NCI-H2196 (cell line): Measurements from ENCODE around the gene EFNB1.

ENCODE experiments used
- DNase-seq: peaks from one replicate; lab custom pipeline; 2025; ENCODE audit not compliant: unreplicated experiment; lab: John Stamatoyannopoulos, UW

Gene EFNB1

GRCh38 chrX:68880846-68881552, 52.2 kb downstream of the EFNB1 start:
- no peak for DNase-seq

DNA sequence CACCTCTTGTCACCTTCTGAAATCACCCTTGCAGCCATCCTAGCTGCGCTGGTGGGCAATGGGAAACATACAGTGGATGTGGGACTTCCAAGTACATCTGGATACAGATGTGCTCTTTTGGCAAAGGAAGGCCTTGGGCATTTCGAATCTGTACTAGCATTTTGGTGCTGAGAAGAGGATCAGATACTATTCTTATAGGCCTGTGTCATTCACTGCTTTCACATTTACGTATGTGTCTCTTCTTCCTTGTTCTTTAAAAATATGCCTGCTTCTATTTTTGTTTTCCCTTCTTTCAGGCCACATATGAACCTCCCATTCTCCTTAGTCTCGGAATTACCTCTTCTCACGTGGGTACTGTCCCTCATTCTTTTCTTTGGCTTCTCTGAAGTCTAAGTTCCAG, 53.1 kb downstream of the EFNB1 start:
- no peak for DNase-seq

DNA sequence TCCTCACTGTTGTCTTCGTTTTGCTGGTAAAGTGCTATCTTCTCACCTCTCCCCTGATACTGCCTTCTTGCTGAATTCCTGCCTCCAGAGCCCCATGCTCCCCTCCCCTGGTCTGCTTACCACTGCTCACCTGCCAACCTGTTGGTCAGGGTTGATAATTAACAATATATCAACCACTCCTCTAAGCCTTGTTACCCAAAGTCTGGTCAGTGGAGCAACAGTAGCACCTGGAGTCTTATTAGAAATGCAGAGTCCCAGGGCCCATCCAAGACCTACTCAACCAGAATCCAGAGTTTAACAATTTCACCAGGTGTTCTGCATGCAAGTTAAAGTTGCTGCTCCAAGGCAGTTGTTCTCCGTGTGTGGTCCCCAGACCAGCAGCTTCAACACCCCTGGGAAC, 55.0 kb downstream of the EFNB1 start:
- no peak for DNase-seq

DNA sequence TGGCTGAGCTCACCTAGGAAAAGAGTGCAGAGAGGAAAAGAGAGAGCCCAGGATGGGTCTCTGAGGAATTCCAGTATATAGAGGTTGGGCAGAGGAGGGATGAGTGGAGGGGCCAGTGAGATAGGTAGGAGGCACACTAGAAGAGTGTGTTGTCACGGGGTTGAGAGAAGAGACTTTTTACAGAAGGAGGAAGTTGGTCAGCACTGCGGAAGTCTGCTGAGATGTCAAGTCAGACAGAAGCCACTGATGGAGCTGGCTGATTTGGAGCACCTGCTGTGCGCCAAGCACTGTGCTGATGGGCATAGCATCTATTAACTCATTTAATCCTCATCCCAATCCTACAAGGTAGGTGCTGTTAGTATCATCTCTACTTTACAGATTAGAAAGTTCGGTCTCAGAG, 60.4 kb downstream of the EFNB1 start:
- no peak for DNase-seq
